T-cell (primary cell): Measurements from ENCODE around the gene OTUB1. TPM values are rescaled to one million over a fixed set of nuclear protein-coding genes. Genes with fewer than 3 reads are reported as not detected.

ENCODE experiments used
- ATAC-seq, 4 experiments: fragments of 200-7000 bp in 3 of 4; fragments of 150-1000 bp in 1 of 4; cut with Tn5 transposase; replicated peaks in 1 of 4; 1 replicate in 3 of 4; 2 replicates in 1 of 4; pipeline ENCODE4 v1.10.0; 2021; ENCODE audit warnings: moderate library complexity in 3 of 4, mild to moderate bottlenecking in 2 of 4, moderate number of reproducible peaks in 1 of 4
- CTCF ChIA-PET, 2 donors: fragments of 300-600 bp; sonication (Branson Sonifier 250); formaldehyde crosslinking; loops; one replicate each; lab custom pipeline; 2022; ENCODE audit warnings: antibody characterized with exemption in 2 of 2; lab: Charles Lee
- POLR2A ChIA-PET, 2 donors: fragments of 300-600 bp; sonication (Branson Sonifier 250); formaldehyde crosslinking; loops; one replicate each; lab custom pipeline; 2022; ENCODE audit warnings: antibody characterized with exemption in 2 of 2; lab: Charles Lee
- DNase-seq, 35 experiments: peaks; one replicate each; pipeline versions ENCODE4 v3.0.0 to v3.0.0-alpha.2; 2013 to 2023
- H3K27ac ChIP-seq: one replicate; pipeline ENCODE4 v1.5.1; 2013; ENCODE audit warnings: low read length
- H3K27me3 ChIP-seq, 2 experiments: replicated peaks in 1 of 2; 1 replicate in 1 of 2; 2 replicates in 1 of 2; pipeline versions ENCODE4 v1.6.1 to v1.7.0; 2013; ENCODE audit warnings: low read length in 1 of 2, mixed read lengths in 1 of 2; ENCODE audit not compliant: control insufficient read depth in 2 of 2, insufficient read depth in 2 of 2; ENCODE audit errors: extremely low read depth in 1 of 2
- H3K36me3 ChIP-seq, 2 donors: 1 replicate in 1 of 2; 2 replicates in 1 of 2; pipeline versions ENCODE4 v1.6.1 to v1.7.0; 2013; ENCODE audit warnings: low read length in 1 of 2; ENCODE audit not compliant: control insufficient read depth in 2 of 2, insufficient read depth in 1 of 2; ENCODE audit errors: extremely low read depth in 1 of 2
- H3K4me1 ChIP-seq, 2 experiments: 1 replicate in 1 of 2; 2 replicates in 1 of 2; pipeline versions ENCODE4 v1.6.1 to v1.7.0; 2013; ENCODE audit warnings: low read length in 2 of 2, mixed read lengths in 1 of 2; ENCODE audit not compliant: insufficient read depth in 2 of 2, control insufficient read depth in 1 of 2; ENCODE audit errors: extremely low read depth in 1 of 2
- H3K4me3 ChIP-seq, 2 donors: 1 replicate in 1 of 2; 2 replicates in 1 of 2; pipeline versions ENCODE4 v1.5.1 to v1.7.0; 2013; ENCODE audit warnings: mild to moderate bottlenecking in 2 of 2, low read length in 1 of 2, moderate library complexity in 1 of 2; ENCODE audit not compliant: control insufficient read depth in 1 of 2; ENCODE audit errors: extremely low read depth in 1 of 2
- H3K9me3 ChIP-seq: 2 replicates; pipeline ENCODE4 v1.7.0; 2013
- H3K27ac Mint-ChIP-seq, 2 donors: one replicate each; pipeline ENCODE4 v1.8.0; 2020 to 2021; ENCODE audit warnings: mild to moderate bottlenecking in 2 of 2, mixed read lengths in 2 of 2
- H3K27me3 Mint-ChIP-seq, 2 donors: one replicate each; pipeline ENCODE4 v1.8.0; 2021 to 2022; ENCODE audit warnings: mixed read lengths in 2 of 2
- H3K36me3 Mint-ChIP-seq: one replicate; pipeline ENCODE4 v1.8.0; 2021; ENCODE audit warnings: mixed read lengths
- H3K4me1 Mint-ChIP-seq, 3 donors: one replicate each; pipeline ENCODE4 v1.8.0; 2020 to 2022; ENCODE audit warnings: mixed read lengths in 3 of 3, mild to moderate bottlenecking in 1 of 3
- H3K4me3 Mint-ChIP-seq, 3 donors: one replicate each; pipeline ENCODE4 v1.8.0; 2020 to 2022; ENCODE audit warnings: mild to moderate bottlenecking in 3 of 3, mixed read lengths in 3 of 3, moderate library complexity in 3 of 3
- H3K9me3 Mint-ChIP-seq, 3 donors: one replicate each; pipeline ENCODE4 v1.8.0; 2020 to 2022; ENCODE audit warnings: mixed read lengths in 3 of 3
- WGBS: methylation state at CpG from one replicate; pipeline ENCODE4 v1.1.5; 2013; ENCODE audit warnings: missing lambda C conversion rate; ENCODE audit not compliant: insufficient coverage; 5-methylcytosine and 5-hydroxymethylcytosine counted together
- total RNA-seq, 35 experiments: library from RNA in 6 of 35; stranded (reverse) in 6 of 35; fragments of 120-200 nt in 1 of 35; gene quantifications; one replicate each; pipeline versions ENCODE4 v1.2.1 to v1.2.4 and lab custom pipeline; 2013 to 2026

Gene OTUB1
- total RNA-seq, 5 donors from 2014 or later (not counting 1 experiment from before 2014, with no cell fraction given) = 63.1 to 76.7 (median 67.2) TPM

- H3K4me3 ChIP-seq = no peak overlapping the region
- H3K27me3 Mint-ChIP-seq = no peaks in the 10 kb centered on the region
- WGBS = 60% methylated on average over 1 of the region's 4 CpGs
- no peak overlapping the region for H3K27ac ChIP-seq
- no peaks in the 10 kb centered on the region for H3K9me3 Mint-ChIP-seq
- H3K36me3 Mint-ChIP-seq = no peaks in the 10 kb centered on the region
- no peaks in the 10 kb centered on the region for H3K9me3 ChIP-seq
- ATAC-seq (no peak), DNase-seq (no peak)
- no peaks in the 10 kb centered on the region for H3K27me3 ChIP-seq
- POLR2A ChIA-PET = no interaction called here
- H3K4me1 Mint-ChIP-seq = peaks cover 17 to 31% (median 25%) of the 10 kb centered on the region in 3 donors
- H3K4me3 Mint-ChIP-seq = no peak overlapping the region
- CTCF ChIA-PET = interaction anchor here in 1 of 2 donors (0.6 kb wide), 1 partner anchor 56 kb away, joined by 5 read pairs; no protein-coding TSS in a partner anchor
- H3K4me1 ChIP-seq = peaks cover 4 to 34% of the 10 kb centered on the region in 2 experiments
- no peak overlapping the region for H3K27ac Mint-ChIP-seq
- H3K36me3 ChIP-seq = peaks cover 0 to 7% of the 10 kb centered on the region in 2 donors
Observed at GRCh38 chr11:63941901-63942300, 44.3 kb upstream of the OTUB1 start.

DNA sequence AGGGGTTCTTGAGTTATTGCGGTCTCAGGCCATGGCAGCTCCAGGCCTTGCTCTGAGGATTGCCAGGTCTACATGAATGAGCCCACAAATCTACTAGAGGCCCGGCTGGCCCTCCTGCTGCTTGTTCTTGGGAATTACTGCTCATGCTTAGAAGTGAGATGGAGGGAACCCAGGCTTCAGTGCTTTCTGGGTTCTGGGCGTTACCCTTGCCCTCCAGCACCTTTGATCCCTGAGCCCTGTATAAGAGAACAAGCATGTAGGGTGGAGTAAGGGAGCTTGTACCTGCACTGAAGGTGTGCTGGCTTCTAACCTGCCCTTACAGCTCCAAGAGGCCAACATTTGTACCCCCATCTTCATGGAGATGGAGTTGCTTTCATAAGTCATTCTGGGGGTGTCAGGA is 43.4 kb upstream of the OTUB1 start:
- Mint-ChIP-seq H3K9me3 (no peaks in the 10 kb centered on the region), H3K36me3 (no peaks in the 10 kb centered on the region), H3K27me3 (no peaks in the 10 kb centered on the region), H3K27ac (no peak overlapping the region), H3K4me3 (no peak overlapping the region), H3K4me1 (peaks cover 13 to 26% (median 22%) of the 10 kb centered on the region in 3 donors)
- no CpG with 5 or more reads among the region's 3 CpGs for whole genome bisulfite sequencing
- H3K9me3 ChIP-seq = no peaks in the 10 kb centered on the region
- ATAC-seq (no peak), DNase-seq (no peak)
- POLR2A ChIA-PET = no interaction called here
- no peak overlapping the region for H3K27ac ChIP-seq
- no peak overlapping the region for H3K4me3 ChIP-seq
- CTCF ChIA-PET = no interaction called here
- H3K27me3 ChIP-seq = no peaks in the 10 kb centered on the region
- peaks cover 4 to 32% of the 10 kb centered on the region in 2 experiments for H3K4me1 ChIP-seq
- peaks cover 0 to 9% of the 10 kb centered on the region in 2 donors for H3K36me3 ChIP-seq

DNA sequence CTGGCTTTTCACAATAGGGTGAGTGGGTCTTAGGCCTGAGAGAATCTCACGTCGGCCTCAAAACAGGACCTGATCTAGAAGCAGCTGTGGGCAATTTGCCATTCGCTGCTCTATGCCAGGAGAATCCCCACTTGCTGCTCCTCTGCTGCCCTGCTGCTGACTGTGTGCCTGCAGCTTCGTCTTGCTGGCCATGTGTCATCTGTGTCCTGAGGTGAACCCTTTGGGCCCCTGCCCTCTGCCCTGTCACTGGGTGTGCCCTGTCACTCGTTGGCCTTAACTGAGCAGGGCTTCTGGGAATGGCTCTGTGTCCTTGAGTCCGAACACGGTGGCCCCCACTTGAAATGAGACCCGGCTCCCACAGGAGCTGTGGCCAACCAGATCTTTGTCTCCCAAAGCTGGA is 41.3 kb upstream of the OTUB1 start:
- H3K9me3 Mint-ChIP-seq = no peaks in the 10 kb centered on the region
- H3K36me3 Mint-ChIP-seq = no peaks in the 10 kb centered on the region
- H3K27me3 Mint-ChIP-seq = no peaks in the 10 kb centered on the region
- H3K27ac ChIP-seq = no peak overlapping the region
- H3K27me3 ChIP-seq = no peaks in the 10 kb centered on the region
- no peak overlapping the region for H3K4me3 Mint-ChIP-seq
- DNase-seq (no peak), ATAC-seq (no peak)
- POLR2A ChIA-PET = no interaction called here
- H3K4me3 ChIP-seq = no peak overlapping the region
- peaks cover 0 to 14% of the 10 kb centered on the region in 2 experiments for H3K4me1 ChIP-seq
- H3K36me3 ChIP-seq = peaks cover 1 to 9% of the 10 kb centered on the region in 2 donors
- no peaks in the 10 kb centered on the region for H3K9me3 ChIP-seq
- WGBS = 83% methylated on average over 8 of the region's 8 CpGs
- peaks cover 0 to 16% (median 13%) of the 10 kb centered on the region in 3 donors for H3K4me1 Mint-ChIP-seq
- no peak overlapping the region for H3K27ac Mint-ChIP-seq
- CTCF ChIA-PET = interaction anchor here (1.1 to 2.3 kb wide), 6 partner anchors 106 to 177 kb away, joined by 3 to 31 read pairs (median 7); partner anchors contain the start of genes MARK2 (in 1 of the 2) and ZFTA (in 1 of the 2)

- Histone ChIP-seq H3K36me3 (peaks cover 2 to 9% of the 10 kb centered on the region in 2 donors), H3K4me3 (no peak overlapping the region), H3K27ac (no peak overlapping the region), H3K4me1 (peaks cover 0 to 12% of the 10 kb centered on the region in 2 experiments), H3K27me3 (no peaks in the 10 kb centered on the region), H3K9me3 (no peaks in the 10 kb centered on the region)
- ChIA-PET POLR2A (no interaction called here), CTCF (interaction anchor here (0.6 to 2.3 kb wide), 14 partner anchors 12 to 563 kb away, joined by 3 to 31 read pairs (median 4); partner anchors contain the start of genes MARK2 (in 1 of the 2) and ZFTA (in 1 of the 2))
- peak; percentile 74 to 87 (median 82) for ATAC-seq
- WGBS = 58% methylated on average over 7 of the region's 14 CpGs
- H3K4me1 Mint-ChIP-seq = peaks cover 2 to 11% (median 8%) of the 10 kb centered on the region in 3 donors
- peaks cover under 1% of the 10 kb centered on the region for H3K36me3 Mint-ChIP-seq
- no peaks in the 10 kb centered on the region for H3K9me3 Mint-ChIP-seq
- H3K27me3 Mint-ChIP-seq = no peaks in the 10 kb centered on the region
- no peak overlapping the region for H3K27ac Mint-ChIP-seq
- H3K4me3 Mint-ChIP-seq = no peak overlapping the region
- peak in 30 of 35 experiments; percentile 18 to 71 (median 33) for DNase-seq
Observed at GRCh38 chr11:63945477-63946163, 40.6 kb upstream of the OTUB1 start.

- CTCF ChIA-PET = interaction anchor here in 1 of 2 donors (0.7 kb wide), 1 partner anchor 115 kb away, joined by 6 read pairs; no protein-coding TSS in a partner anchor
- POLR2A ChIA-PET = interaction anchor here in 1 of 2 donors (0.6 kb wide), 1 partner anchor 1241 kb away, joined by 3 read pairs; no protein-coding TSS in a partner anchor
- ATAC-seq = peak; percentile 71 to 91 (median 84)
Observed at GRCh38 chr11:63951779-63952536, 34.3 kb upstream of the OTUB1 start.

DNA sequence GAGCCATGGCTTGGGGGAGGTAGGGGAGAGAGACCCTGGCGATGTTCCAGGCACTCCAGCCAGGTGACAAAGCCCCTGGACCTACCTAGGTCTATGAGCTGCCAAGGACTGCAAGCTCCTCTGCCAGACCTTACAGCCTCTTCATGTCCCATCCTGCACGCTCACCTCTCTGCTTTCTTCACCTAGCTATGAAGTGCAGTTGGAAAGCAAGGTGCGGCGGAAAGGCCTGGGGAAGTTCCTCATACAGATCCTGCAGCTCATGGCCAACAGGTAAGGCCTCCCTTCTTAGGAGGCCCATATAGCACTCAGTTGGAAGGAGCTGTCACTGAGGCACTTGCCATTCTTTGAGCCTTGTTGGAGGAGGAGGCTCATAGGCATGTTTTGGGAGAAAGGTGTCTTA is 33.7 kb upstream of the OTUB1 start:
- Mint-ChIP-seq H3K9me3 (no peaks in the 10 kb centered on the region), H3K27me3 (no peaks in the 10 kb centered on the region), H3K4me1 (peaks cover 21 to 26% (median 23%) of the 10 kb centered on the region in 3 donors), H3K36me3 (peaks cover 24% of the 10 kb centered on the region), H3K27ac (peak overlapping the region; percentile 80 to 89), H3K4me3 (peak overlapping the region in 1 of 3 donors; percentile 53)
- no CpG with 5 or more reads among the region's 4 CpGs for WGBS
- peaks cover 16 to 30% of the 10 kb centered on the region in 2 donors for H3K36me3 ChIP-seq
- H3K27me3 ChIP-seq = no peaks in the 10 kb centered on the region
- CTCF ChIA-PET = interaction anchor here in 1 of 2 donors (0.7 kb wide), 1 partner anchor 115 kb away, joined by 6 read pairs; no protein-coding TSS in a partner anchor
- H3K9me3 ChIP-seq = no peaks in the 10 kb centered on the region
- DNase-seq (no peak), ATAC-seq (no peak)
- no peak overlapping the region for H3K4me3 ChIP-seq
- peaks cover 8 to 38% of the 10 kb centered on the region in 2 experiments for H3K4me1 ChIP-seq
- peak overlapping the region; percentile 53 for H3K27ac ChIP-seq
- POLR2A ChIA-PET = interaction anchor here in 1 of 2 donors (0.5 kb wide), 1 partner anchor 78 kb away, joined by 7 read pairs; no protein-coding TSS in a partner anchor

More at GRCh38 chr11:63951779-63952536, 34.3 kb upstream of the OTUB1 start:
- peaks cover 20 to 26% (median 23%) of the 10 kb centered on the region in 3 donors for H3K4me1 Mint-ChIP-seq
- H3K36me3 Mint-ChIP-seq = peaks cover 24% of the 10 kb centered on the region
- WGBS = 44% methylated on average over 17 of the region's 20 CpGs
- peaks cover 8 to 38% of the 10 kb centered on the region in 2 experiments for H3K4me1 ChIP-seq
- no peaks in the 10 kb centered on the region for H3K9me3 ChIP-seq
- H3K9me3 Mint-ChIP-seq = no peaks in the 10 kb centered on the region
- DNase-seq = peak in 23 of 35 experiments; percentile 10 to 53 (median 26)
- no peak overlapping the region for H3K4me3 ChIP-seq
- H3K27me3 ChIP-seq = no peaks in the 10 kb centered on the region
- H3K27ac ChIP-seq = peak overlapping the region; percentile 53
- peaks cover 16 to 29% of the 10 kb centered on the region in 2 donors for H3K36me3 ChIP-seq
- no peaks in the 10 kb centered on the region for H3K27me3 Mint-ChIP-seq
- H3K4me3 Mint-ChIP-seq = peak overlapping the region; percentile 14 to 53 (median 22)
- peak overlapping the region; percentile 80 to 89 for H3K27ac Mint-ChIP-seq
